Measurements from ENCODE around the gene HK1. TPM values are rescaled to one million over a fixed set of nuclear protein-coding genes. Genes with fewer than 3 reads are reported as not detected.

HK1 gene
- polyA plus RNA-seq, 1 experiment = 47.5 TPM

- Histone ChIP-seq H3K27me3 (ENCODE audit: control insufficient read depth, insufficient read depth, low read length) (no peaks in the 10 kb centered on the region), H3K36me3 (ENCODE audit: control insufficient read depth, insufficient read depth, low read length) (peaks cover 5% of the 10 kb centered on the region), H3K4me3 (ENCODE audit: low read depth, low read length) (no peak overlapping the region)
- ChIA-PET CTCF (interaction anchor here (1.1 to 2.7 kb wide), 4 partner anchors 12 to 34 kb away, joined by 3 to 12 read pairs (median 6); no protein-coding TSS in a partner anchor), POLR2A (no interaction called here)
- TF ChIP-seq, protein P1, sequence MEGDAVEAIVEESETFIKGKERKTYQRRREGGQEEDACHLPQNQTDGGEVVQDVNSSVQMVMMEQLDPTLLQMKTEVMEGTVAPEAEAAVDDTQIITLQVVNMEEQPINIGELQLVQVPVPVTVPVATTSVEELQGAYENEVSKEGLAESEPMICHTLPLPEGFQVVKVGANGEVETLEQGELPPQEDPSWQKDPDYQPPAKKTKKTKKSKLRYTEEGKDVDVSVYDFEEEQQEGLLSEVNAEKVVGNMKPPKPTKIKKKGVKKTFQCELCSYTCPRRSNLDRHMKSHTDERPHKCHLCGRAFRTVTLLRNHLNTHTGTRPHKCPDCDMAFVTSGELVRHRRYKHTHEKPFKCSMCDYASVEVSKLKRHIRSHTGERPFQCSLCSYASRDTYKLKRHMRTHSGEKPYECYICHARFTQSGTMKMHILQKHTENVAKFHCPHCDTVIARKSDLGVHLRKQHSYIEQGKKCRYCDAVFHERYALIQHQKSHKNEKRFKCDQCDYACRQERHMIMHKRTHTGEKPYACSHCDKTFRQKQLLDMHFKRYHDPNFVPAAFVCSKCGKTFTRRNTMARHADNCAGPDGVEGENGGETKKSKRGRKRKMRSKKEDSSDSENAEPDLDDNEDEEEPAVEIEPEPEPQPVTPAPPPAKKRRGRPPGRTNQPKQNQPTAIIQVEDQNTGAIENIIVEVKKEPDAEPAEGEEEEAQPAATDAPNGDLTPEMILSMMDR (IDR thresholded peaks at IDR 0.05; ENCODE audit: insufficient read depth, low read depth, low read length) = no peak
- no peak for DNase-seq (ENCODE audit: low read depth)
Measured at GRCh38 chr10:69349542-69349888, 71.2 kb downstream of the HK1 start.

DNA sequence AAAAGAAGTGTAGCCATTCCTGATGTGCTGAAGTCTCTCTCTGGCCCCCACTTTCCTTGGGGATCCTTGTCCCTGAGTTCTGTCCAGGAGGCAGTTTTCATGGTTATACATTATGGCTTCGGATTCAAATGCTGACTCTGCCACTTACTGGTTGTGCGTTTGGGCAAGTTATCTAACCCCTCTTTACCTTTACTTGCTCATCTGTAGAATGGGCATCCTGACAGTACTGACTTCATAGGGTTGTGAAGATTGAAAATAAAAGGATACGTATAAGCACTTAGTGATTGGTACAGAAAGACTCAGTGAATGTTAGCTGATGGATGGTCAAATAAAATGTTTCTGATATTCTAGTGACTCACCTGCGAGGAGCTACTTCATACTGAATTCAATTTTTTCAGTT lies 73.3 kb downstream of the HK1 start:
- ChIA-PET CTCF (interaction anchor here (0.6 kb wide), 1 partner anchor 868 kb away, joined by 3 read pairs; no protein-coding TSS in a partner anchor), POLR2A (no interaction called here)
- TF ChIP-seq, protein P1 (IDR thresholded peaks at IDR 0.05; ENCODE audit: insufficient read depth, low read depth, low read length) = no peak
- Histone ChIP-seq H3K36me3 (ENCODE audit: control insufficient read depth, insufficient read depth, low read length) (no peaks in the 10 kb centered on the region), H3K27me3 (ENCODE audit: control insufficient read depth, insufficient read depth, low read length) (no peaks in the 10 kb centered on the region), H3K4me3 (ENCODE audit: low read depth, low read length) (no peak overlapping the region)
- DNase-seq (ENCODE audit: low read depth) = no peak

- TF ChIP-seq, protein P1 (IDR thresholded peaks at IDR 0.05; ENCODE audit: insufficient read depth, low read depth, low read length) = no peak
- Histone ChIP-seq H3K4me3 (ENCODE audit: low read depth, low read length) (no peak overlapping the region), H3K27me3 (ENCODE audit: control insufficient read depth, insufficient read depth, low read length) (no peaks in the 10 kb centered on the region), H3K36me3 (ENCODE audit: control insufficient read depth, insufficient read depth, low read length) (no peaks in the 10 kb centered on the region)
- ChIA-PET POLR2A (interaction anchor here (0.6 kb wide), 1 partner anchor 10 kb away, joined by 6 read pairs; no protein-coding TSS in a partner anchor), CTCF (interaction anchor here (1.3 kb wide), 2 partner anchors 11 to 31 kb away, joined by 3 to 4 read pairs; no protein-coding TSS in a partner anchor)
- no peak for DNase-seq (ENCODE audit: low read depth)
Measured at GRCh38 chr10:69352569-69353264, 74.4 kb downstream of the HK1 start.

GRCh38 chr10:69353977-69354635 lies 75.8 kb downstream of the HK1 start:
- no peaks in the 10 kb centered on the region for H3K36me3 ChIP-seq (ENCODE audit: control insufficient read depth, insufficient read depth, low read length)
- TF ChIP-seq, protein P1 (IDR thresholded peaks at IDR 0.05; ENCODE audit: insufficient read depth, low read depth, low read length) = no peak
- ChIA-PET CTCF (no interaction called here), POLR2A (no interaction called here)
- H3K4me3 ChIP-seq (ENCODE audit: low read depth, low read length) = no peak overlapping the region
- no peaks in the 10 kb centered on the region for H3K27me3 ChIP-seq (ENCODE audit: control insufficient read depth, insufficient read depth, low read length)
- no peak for DNase-seq (ENCODE audit: low read depth)

- CTCF ChIA-PET = interaction anchor here (0.6 kb wide), 1 partner anchor 29 kb away, joined by 5 read pairs; no protein-coding TSS in a partner anchor
- Histone ChIP-seq H3K36me3 (ENCODE audit: control insufficient read depth, insufficient read depth, low read length) (peaks cover 1% of the 10 kb centered on the region), H3K4me3 (ENCODE audit: low read depth, low read length) (no peak overlapping the region), H3K27me3 (ENCODE audit: control insufficient read depth, insufficient read depth, low read length) (no peaks in the 10 kb centered on the region)
- POLR2A ChIA-PET = no interaction called here
- TF ChIP-seq, protein P1 (IDR thresholded peaks at IDR 0.05; ENCODE audit: insufficient read depth, low read depth, low read length) = no peak
- DNase-seq (ENCODE audit: low read depth) = no peak
Measured at GRCh38 chr10:69356187-69356586, 77.9 kb downstream of the HK1 start.

Data from BJ (cell line).